Naive thymus-derived CD4-positive, alpha-beta T cell (primary cell): ENCODE results near the gene ITGB2. TPM values are rescaled to one million over a fixed set of nuclear protein-coding genes. Genes with fewer than 3 reads are reported as not detected.

Source experiments
- ATAC-seq: fragments of 150-1000 bp; cut with Tn5 transposase; 2 replicates; pipeline ENCODE4 v1.10.0; 2021; ENCODE audit warnings: mild to moderate bottlenecking, moderate library complexity
- CTCF ChIA-PET: fragments of 350-600 bp; sonication (Branson Sonifier 250); formaldehyde crosslinking; loops from one replicate; lab custom pipeline; 2021; ENCODE audit warnings: antibody characterized with exemption; lab: Charles Lee
- POLR2A ChIA-PET: fragments of 350-600 bp; sonication (Branson Sonifier 250); formaldehyde crosslinking; loops from one replicate; lab custom pipeline; 2021; ENCODE audit warnings: antibody characterized with exemption, inconsistent platforms; lab: Charles Lee
- DNase-seq, 9 donors: peaks; one replicate each; pipeline versions ENCODE4 v3.0.0 to v3.0.0-alpha.2; 2020 to 2022; ENCODE audit warnings: mixed read lengths in 1 of 9
- H3K27ac ChIP-seq: one replicate; pipeline ENCODE4 v1.7.0; 2013; ENCODE audit warnings: mild to moderate bottlenecking, low read depth, low read length, moderate library complexity
- H3K27me3 ChIP-seq, 2 donors: one replicate each; pipeline ENCODE4 v1.7.0; 2013; ENCODE audit warnings: low read length in 2 of 2, mild to moderate bottlenecking in 2 of 2, moderate library complexity in 2 of 2; ENCODE audit not compliant: control insufficient read depth in 2 of 2, insufficient read depth in 2 of 2
- H3K36me3 ChIP-seq, 3 experiments: 1 replicate in 2 of 3; 2 replicates in 1 of 3; pipeline ENCODE4 v1.7.0; 2013; ENCODE audit warnings: low read length in 3 of 3, mild to moderate bottlenecking in 3 of 3, moderate library complexity in 1 of 3; ENCODE audit not compliant: insufficient read depth in 3 of 3, control insufficient read depth in 2 of 3
- H3K4me1 ChIP-seq, 2 donors: one replicate each; pipeline ENCODE4 v1.7.0; 2013; ENCODE audit warnings: low read length in 2 of 2, mild to moderate bottlenecking in 2 of 2, moderate library complexity in 1 of 2; ENCODE audit not compliant: control insufficient read depth in 2 of 2, insufficient read depth in 2 of 2
- H3K4me3 ChIP-seq: 2 replicates; pipeline ENCODE4 v1.7.0; 2013; ENCODE audit warnings: mild to moderate bottlenecking, low read length
- H3K9me3 ChIP-seq, 3 experiments: 1 replicate in 2 of 3; 2 replicates in 1 of 3; pipeline ENCODE4 v1.7.0; 2013; ENCODE audit warnings: low read length in 3 of 3; ENCODE audit not compliant: control insufficient read depth in 2 of 3
- H3K27ac Mint-ChIP-seq, 9 donors: one replicate each; pipeline ENCODE4 v1.8.0; 2020 to 2022; ENCODE audit warnings: mixed read lengths in 9 of 9, mild to moderate bottlenecking in 8 of 9, moderate library complexity in 5 of 9, inconsistent platforms in 2 of 9
- H3K27me3 Mint-ChIP-seq, 5 donors: one replicate each; pipeline ENCODE4 v1.8.0; 2021 to 2022; ENCODE audit warnings: mixed read lengths in 5 of 5, mild to moderate bottlenecking in 1 of 5
- H3K36me3 Mint-ChIP-seq, 5 donors: one replicate each; pipeline ENCODE4 v1.8.0; 2020 to 2022; ENCODE audit warnings: mixed read lengths in 5 of 5, mild to moderate bottlenecking in 3 of 5, inconsistent platforms in 1 of 5
- H3K4me1 Mint-ChIP-seq, 7 donors: one replicate each; pipeline ENCODE4 v1.8.0; 2020 to 2022; ENCODE audit warnings: mixed read lengths in 7 of 7, mild to moderate bottlenecking in 3 of 7, inconsistent platforms in 1 of 7
- H3K4me3 Mint-ChIP-seq, 10 donors: one replicate each; pipeline ENCODE4 v1.8.0; 2020 to 2022; ENCODE audit warnings: mild to moderate bottlenecking in 10 of 10, mixed read lengths in 10 of 10, moderate library complexity in 6 of 10, inconsistent platforms in 2 of 10
- H3K9me3 Mint-ChIP-seq, 11 donors: one replicate each; pipeline ENCODE4 v1.8.0; 2020 to 2022; ENCODE audit warnings: mixed read lengths in 11 of 11, mild to moderate bottlenecking in 4 of 11, inconsistent platforms in 1 of 11, moderate library complexity in 1 of 11
- intact Hi-C, 2 donors: fragments of 100-400 bp; cut with micrococcal nuclease; formaldehyde crosslinking; loops; one replicate each; pipeline ENCODE4 v1.15.1; 2023
- polyA plus RNA-seq, 2 donors: library from polyadenylated mRNA; unstranded; fragments of 300-500 nt; fragmentation: Illumina TruSeq; gene quantifications; one replicate each; pipeline ENCODE4 v1.2.3, GENCODE V29; 2021
- total RNA-seq, 6 experiments: library from RNA in 5 of 6; stranded (reverse) in 5 of 6; gene quantifications; 1 replicate in 5 of 6; 2 replicates in 1 of 6; pipeline ENCODE4 v1.2.3 and lab custom pipeline; 2021 to 2026

ITGB2 gene
- 100 to 1,000 TPM; 280 to 877 (median 371) TPM for total RNA-seq
- 100 to 1,000 TPM; 459 to 768 TPM for polyA plus RNA-seq
- 466 reads per million, percentile 98 among the genes with 10 or more reads in this experiment for total RNA-seq (lab: John Stamatoyannopoulos, UW)

DNA sequence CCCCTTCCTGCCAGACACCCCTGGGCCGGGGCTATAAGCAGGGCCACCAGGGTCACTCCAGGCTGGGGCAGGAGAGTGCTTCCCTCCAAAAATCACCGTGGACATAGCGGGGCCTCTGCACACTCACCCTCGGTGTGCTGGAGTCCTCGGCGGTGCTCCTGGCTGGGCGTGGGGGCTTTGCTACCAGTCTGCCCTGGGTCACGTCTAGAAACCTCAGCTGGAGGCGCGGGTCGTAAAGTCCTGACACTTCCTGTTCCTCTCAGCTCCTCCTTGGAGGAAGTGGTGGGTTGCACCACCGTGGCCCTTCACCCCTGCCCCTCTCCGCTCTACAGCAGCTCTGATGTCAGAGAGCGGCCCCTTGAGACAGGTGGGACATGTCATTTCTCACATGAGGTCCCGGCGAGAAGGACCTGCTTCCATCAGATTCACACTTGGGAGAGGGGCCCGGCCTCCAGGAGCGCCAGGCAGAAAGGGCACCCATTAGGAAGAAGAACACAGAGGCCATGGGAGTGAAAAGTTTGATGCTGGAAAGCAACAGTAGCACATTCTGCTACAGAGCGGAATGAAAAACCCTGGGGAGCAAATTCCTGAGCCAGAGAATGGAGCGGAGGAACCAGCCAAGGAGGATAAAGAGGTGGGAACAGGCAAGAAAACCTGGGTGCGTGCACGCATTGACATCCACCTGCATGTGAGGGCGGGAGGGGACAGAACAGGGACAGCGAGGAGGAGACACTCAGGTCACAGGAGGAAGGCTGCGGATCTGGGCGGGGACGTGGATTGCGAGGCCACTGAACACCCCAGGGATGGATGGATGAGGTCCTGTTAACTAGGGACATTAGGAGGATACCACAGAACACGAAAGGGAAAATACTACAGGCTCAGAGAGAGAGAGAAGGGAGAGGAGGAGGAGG, at the start of gene ITGB2:
TSS of gene ITGB2 (minus strand) at position 206 of the 911 bp plus-strand sequence. CDS start 10,117 bp downstream, outside the sequence.
- Histone ChIP-seq H3K27me3 (no peaks in the 10 kb centered on the region), H3K9me3 (no peaks in the 10 kb centered on the region), H3K4me1 (peaks cover 43 to 61% of the 10 kb centered on the region in 2 donors), H3K4me3 (peak within 1 kb of the TSS; percentile 88), H3K27ac (peak within 1 kb of the TSS; percentile 72), H3K36me3 (peaks cover 0 to 32% (median 4%) of the 10 kb centered on the region in 3 experiments)
- CTCF ChIA-PET, result interaction anchor here (0.9 to 2.5 kb wide), 6 partner anchors 8 to 42 kb away, joined by 3 to 8 read pairs (median 5); no protein-coding TSS in a partner anchor
- H3K9me3 Mint-ChIP-seq, result peaks cover 0 to 5% (median 0%) of the 10 kb centered on the region in 11 donors
- peaks cover 63 to 85% (median 75%) of the 10 kb centered on the region in 7 donors for H3K4me1 Mint-ChIP-seq
- no peaks in the 10 kb centered on the region for H3K27me3 Mint-ChIP-seq
- H3K36me3 Mint-ChIP-seq, result peaks cover 4 to 45% (median 17%) of the 10 kb centered on the region in 5 donors
- intact Hi-C loops, result loop anchor here (1.0 to 10.0 kb wide), 3 partner anchors 9 to 1056 kb away; partner anchors contain the start of genes AGPAT3 (in 1 of the 2) and PCBP3 (in 1 of the 2)
- peak within 1 kb of the TSS; percentile 76 to 98 (median 95) for H3K27ac Mint-ChIP-seq
- H3K4me3 Mint-ChIP-seq, result peak within 1 kb of the TSS; percentile 89 to 100 (median 99)
- POLR2A ChIA-PET, result interaction anchor here (0.5 to 17.4 kb wide), 7 partner anchors 9 to 108 kb away, joined by 3 to 569 read pairs (median 4); no protein-coding TSS in a partner anchor
- DNase-seq (peak in 5 of 9 donors; percentile 56 to 66 (median 58)), ATAC-seq (peak; percentile 73)

GRCh38 chr21:44969931-44970755, 49.4 kb upstream of the ITGB2 start:
- DNase-seq, result no peak
- peaks cover 18 to 45% (median 34%) of the 10 kb centered on the region in 7 donors for H3K4me1 Mint-ChIP-seq
- H3K27me3 ChIP-seq, result no peaks in the 10 kb centered on the region
- CTCF ChIA-PET, result interaction anchor here (0.8 to 1.3 kb wide), 2 partner anchors 158 to 168 kb away, joined by 3 read pairs; no protein-coding TSS in a partner anchor
- no peak overlapping the region for H3K27ac ChIP-seq
- peaks cover 8 to 28% of the 10 kb centered on the region in 2 donors for H3K4me1 ChIP-seq
- ATAC-seq, result peak; percentile 67
- no peaks in the 10 kb centered on the region for H3K9me3 Mint-ChIP-seq
- no peaks in the 10 kb centered on the region for H3K27me3 Mint-ChIP-seq
- H3K36me3 ChIP-seq, result peaks cover 0 to 46% (median 3%) of the 10 kb centered on the region in 3 experiments
- peak overlapping the region in 3 of 9 donors; percentile 10 to 61 (median 28) for H3K27ac Mint-ChIP-seq
- intact Hi-C loops, result no loop called here
- H3K4me3 ChIP-seq, result no peak overlapping the region
- H3K36me3 Mint-ChIP-seq, result peaks cover 0 to 15% (median 5%) of the 10 kb centered on the region in 5 donors
- peak overlapping the region in 4 of 10 donors; percentile 3 to 52 (median 23) for H3K4me3 Mint-ChIP-seq
- no peaks in the 10 kb centered on the region for H3K9me3 ChIP-seq
- POLR2A ChIA-PET, result no interaction called here

GRCh38 chr21:44969066-44969670, 48.5 kb upstream of the ITGB2 start:
- H3K36me3 ChIP-seq, result peaks cover 0 to 37% (median 3%) of the 10 kb centered on the region in 3 experiments
- H3K27me3 Mint-ChIP-seq, result no peaks in the 10 kb centered on the region
- ATAC-seq (no peak), DNase-seq (no peak)
- intact Hi-C loops, result no loop called here
- peaks cover 0 to 17% (median 5%) of the 10 kb centered on the region in 5 donors for H3K36me3 Mint-ChIP-seq
- peak overlapping the region in 5 of 9 donors; percentile 10 to 61 (median 29) for H3K27ac Mint-ChIP-seq
- H3K9me3 ChIP-seq, result no peaks in the 10 kb centered on the region
- POLR2A ChIA-PET, result interaction anchor here (0.5 kb wide), 1 partner anchor 95 kb away, joined by 3 read pairs; no protein-coding TSS in a partner anchor
- peak overlapping the region in 5 of 10 donors; percentile 17 to 55 (median 28) for H3K4me3 Mint-ChIP-seq
- H3K27ac ChIP-seq, result no peak overlapping the region
- peaks cover 28 to 55% (median 44%) of the 10 kb centered on the region in 7 donors for H3K4me1 Mint-ChIP-seq
- no peak overlapping the region for H3K4me3 ChIP-seq
- H3K27me3 ChIP-seq, result no peaks in the 10 kb centered on the region
- no peaks in the 10 kb centered on the region for H3K9me3 Mint-ChIP-seq
- CTCF ChIA-PET, result interaction anchor here (0.8 to 1.3 kb wide), 2 partner anchors 159 to 169 kb away, joined by 3 read pairs; no protein-coding TSS in a partner anchor
- peaks cover 14 to 34% of the 10 kb centered on the region in 2 donors for H3K4me1 ChIP-seq

GRCh38 chr21:44967082-44968047, 46.7 kb upstream of the ITGB2 start:
- POLR2A ChIA-PET, result interaction anchor here (1.1 kb wide), 1 partner anchor 74 kb away, joined by 3 read pairs; no protein-coding TSS in a partner anchor
- intact Hi-C loops, result no loop called here

More at GRCh38 chr21:44967082-44968047, 46.7 kb upstream of the ITGB2 start:
- H3K4me1 ChIP-seq, result peaks cover 14 to 34% of the 10 kb centered on the region in 2 donors
- H3K4me1 Mint-ChIP-seq, result peaks cover 37 to 64% (median 50%) of the 10 kb centered on the region in 7 donors
- peaks cover 0 to 25% (median 9%) of the 10 kb centered on the region in 5 donors for H3K36me3 Mint-ChIP-seq
- H3K4me3 ChIP-seq, result no peak overlapping the region
- ATAC-seq (peak; percentile 5), DNase-seq (no peak)
- H3K27ac Mint-ChIP-seq, result peak overlapping the region in 1 of 9 donors; percentile 65
- CTCF ChIA-PET, result no interaction called here
- H3K27me3 ChIP-seq, result no peaks in the 10 kb centered on the region
- no peak overlapping the region for H3K27ac ChIP-seq
- no peaks in the 10 kb centered on the region for H3K27me3 Mint-ChIP-seq
- H3K4me3 Mint-ChIP-seq, result peak overlapping the region in 3 of 10 donors; percentile 19 to 67 (median 53)
- H3K9me3 ChIP-seq, result no peaks in the 10 kb centered on the region
- H3K9me3 Mint-ChIP-seq, result no peaks in the 10 kb centered on the region
- peaks cover 0 to 32% (median 3%) of the 10 kb centered on the region in 3 experiments for H3K36me3 ChIP-seq
